ENCODE results near the gene GPR158. TPM values are rescaled to one million over a fixed set of nuclear protein-coding genes. Genes with fewer than 3 reads are reported as not detected.
A peak's percentile ranks its signal among the peaks of the same experiment; 100 is the strongest.

The GPR158 gene
- total and polyA plus RNA-seq, 4 experiments from 2014 or later: not detected

GRCh38 chr10:25177093-25177753 lies 2.4 kb downstream of the GPR158 start:
- Histone ChIP-seq H3K9me3 (ENCODE audit: control insufficient read depth in 1 of 2, low read length in 2 of 2) (no peaks in the 10 kb centered on the region), H3K4me1 (ENCODE audit: insufficient read depth, low read length) (no peaks in the 10 kb centered on the region), H3K4me3 (ENCODE audit: low read length in 2 of 2) (no peak overlapping the region), H3K36me3 (ENCODE audit: insufficient read depth, low read length) (no peaks in the 10 kb centered on the region), H3K27ac (ENCODE audit: low read depth, low read length) (no peak overlapping the region), H3K27me3 (ENCODE audit: insufficient read depth, low read length) (peaks cover 13% of the 10 kb centered on the region)
- H3K4me1 Mint-ChIP-seq: peaks cover 0 to 18% (median 2%) of the 10 kb centered on the region in 4 donors
- H3K27ac Mint-ChIP-seq: no peak overlapping the region
- ChIA-PET POLR2A (ENCODE audit: partially characterized antibody) (no interaction called here), CTCF (ENCODE audit: partially characterized antibody) (no interaction called here)
- no peak for DNase-seq
- intact Hi-C loops (cut with micrococcal nuclease): no loop called here
- H3K4me3 Mint-ChIP-seq: peak overlapping the region in 3 of 8 donors; percentile 13 to 41 (median 35)
- peaks cover 24 to 34% of the 10 kb centered on the region in 2 donors for H3K27me3 Mint-ChIP-seq
- no peaks in the 10 kb centered on the region for H3K36me3 Mint-ChIP-seq
- H3K9me3 Mint-ChIP-seq: peaks cover 0 to 8% (median 5%) of the 10 kb centered on the region in 8 donors

- peaks cover 0 to 8% (median 5%) of the 10 kb centered on the region in 8 donors for H3K9me3 Mint-ChIP-seq
- H3K27ac Mint-ChIP-seq: no peak overlapping the region
- H3K4me1 ChIP-seq (ENCODE audit: insufficient read depth, low read length): no peaks in the 10 kb centered on the region
- H3K36me3 Mint-ChIP-seq: no peaks in the 10 kb centered on the region
- no peak overlapping the region for H3K4me3 Mint-ChIP-seq
- peaks cover 22 to 31% of the 10 kb centered on the region in 2 donors for H3K27me3 Mint-ChIP-seq
- H3K4me1 Mint-ChIP-seq: peaks cover 0 to 18% (median 2%) of the 10 kb centered on the region in 4 donors
- H3K27ac ChIP-seq (ENCODE audit: low read depth, low read length): no peak overlapping the region
- peaks cover 13% of the 10 kb centered on the region for H3K27me3 ChIP-seq (ENCODE audit: insufficient read depth, low read length)
- DNase-seq: no peak
- CTCF ChIA-PET (ENCODE audit: partially characterized antibody): no interaction called here
- no peaks in the 10 kb centered on the region for H3K9me3 ChIP-seq (ENCODE audit: control insufficient read depth in 1 of 2, low read length in 2 of 2)
- H3K36me3 ChIP-seq (ENCODE audit: insufficient read depth, low read length): no peaks in the 10 kb centered on the region
- POLR2A ChIA-PET (ENCODE audit: partially characterized antibody): no interaction called here
- H3K4me3 ChIP-seq (ENCODE audit: low read length in 2 of 2): no peak overlapping the region
- intact Hi-C loops (cut with micrococcal nuclease): no loop called here
Measured at GRCh38 chr10:25177754-25178135, 2.9 kb downstream of the GPR158 start.

- Mint-ChIP-seq H3K36me3 (no peaks in the 10 kb centered on the region), H3K27me3 (peaks cover 19 to 28% of the 10 kb centered on the region in 2 donors), H3K4me3 (no peak overlapping the region), H3K27ac (no peak overlapping the region), H3K4me1 (peaks cover 0 to 18% (median 2%) of the 10 kb centered on the region in 4 donors), H3K9me3 (peaks cover 0 to 8% (median 5%) of the 10 kb centered on the region in 8 donors)
- no peak overlapping the region for H3K27ac ChIP-seq (ENCODE audit: low read depth, low read length)
- peaks cover 12% of the 10 kb centered on the region for H3K27me3 ChIP-seq (ENCODE audit: insufficient read depth, low read length)
- H3K36me3 ChIP-seq (ENCODE audit: insufficient read depth, low read length): no peaks in the 10 kb centered on the region
- H3K9me3 ChIP-seq (ENCODE audit: control insufficient read depth in 1 of 2, low read length in 2 of 2): no peaks in the 10 kb centered on the region
- POLR2A ChIA-PET (ENCODE audit: partially characterized antibody): no interaction called here
- no peak overlapping the region for H3K4me3 ChIP-seq (ENCODE audit: low read length in 2 of 2)
- no peaks in the 10 kb centered on the region for H3K4me1 ChIP-seq (ENCODE audit: insufficient read depth, low read length)
- DNase-seq: no peak
- CTCF ChIA-PET (ENCODE audit: partially characterized antibody): no interaction called here
- intact Hi-C loops (cut with micrococcal nuclease): no loop called here
Measured at GRCh38 chr10:25178411-25178810, 3.6 kb downstream of the GPR158 start.

- peaks cover 8 to 20% of the 10 kb centered on the region in 2 donors for H3K27me3 Mint-ChIP-seq
- intact Hi-C loops (cut with micrococcal nuclease): no loop called here
- no peaks in the 10 kb centered on the region for H3K36me3 Mint-ChIP-seq
- CTCF ChIA-PET (ENCODE audit: partially characterized antibody): no interaction called here
- Histone ChIP-seq H3K9me3 (ENCODE audit: control insufficient read depth in 1 of 2, low read length in 2 of 2) (no peaks in the 10 kb centered on the region), H3K36me3 (ENCODE audit: insufficient read depth, low read length) (no peaks in the 10 kb centered on the region), H3K4me3 (ENCODE audit: low read length in 2 of 2) (no peak overlapping the region), H3K4me1 (ENCODE audit: insufficient read depth, low read length) (no peaks in the 10 kb centered on the region), H3K27me3 (ENCODE audit: insufficient read depth, low read length) (peaks cover 5% of the 10 kb centered on the region), H3K27ac (ENCODE audit: low read depth, low read length) (no peak overlapping the region)
- H3K4me3 Mint-ChIP-seq: no peak overlapping the region
- no peak overlapping the region for H3K27ac Mint-ChIP-seq
- peaks cover 0 to 9% (median 0%) of the 10 kb centered on the region in 4 donors for H3K4me1 Mint-ChIP-seq
- POLR2A ChIA-PET (ENCODE audit: partially characterized antibody): no interaction called here
- peaks cover 0 to 2% (median 2%) of the 10 kb centered on the region in 8 donors for H3K9me3 Mint-ChIP-seq
- DNase-seq: no peak
Measured at GRCh38 chr10:25180801-25181200, 6.0 kb downstream of the GPR158 start.

GRCh38 chr10:25182636-25183035 lies 7.8 kb downstream of the GPR158 start:
- intact Hi-C loops (cut with micrococcal nuclease): no loop called here
- H3K36me3 ChIP-seq (ENCODE audit: insufficient read depth, low read length): no peaks in the 10 kb centered on the region
- peaks cover 2 to 10% of the 10 kb centered on the region in 2 donors for H3K27me3 Mint-ChIP-seq
- no peaks in the 10 kb centered on the region for H3K4me1 ChIP-seq (ENCODE audit: insufficient read depth, low read length)
- H3K4me3 Mint-ChIP-seq: no peak overlapping the region
- peaks cover 3% of the 10 kb centered on the region for H3K27me3 ChIP-seq (ENCODE audit: insufficient read depth, low read length)
- H3K9me3 Mint-ChIP-seq: peaks cover 0 to 8% (median 2%) of the 10 kb centered on the region in 8 donors
- no peaks in the 10 kb centered on the region for H3K4me1 Mint-ChIP-seq
- no peak overlapping the region for H3K27ac Mint-ChIP-seq
- H3K9me3 ChIP-seq (ENCODE audit: control insufficient read depth in 1 of 2, low read length in 2 of 2): no peaks in the 10 kb centered on the region
- no peak overlapping the region for H3K4me3 ChIP-seq (ENCODE audit: low read length in 2 of 2)
- DNase-seq: no peak
- no peak overlapping the region for H3K27ac ChIP-seq (ENCODE audit: low read depth, low read length)
- no peaks in the 10 kb centered on the region for H3K36me3 Mint-ChIP-seq
- CTCF ChIA-PET (ENCODE audit: partially characterized antibody): no interaction called here
- POLR2A ChIA-PET (ENCODE audit: partially characterized antibody): no interaction called here

GRCh38 chr10:25191162-25191895 lies 16.5 kb downstream of the GPR158 start:
- ChIA-PET POLR2A (ENCODE audit: partially characterized antibody) (no interaction called here), CTCF (ENCODE audit: partially characterized antibody) (no interaction called here)
- DNase-seq: no peak
- peak overlapping the region in 1 of 7 donors; percentile 28 for H3K27ac Mint-ChIP-seq
- Histone ChIP-seq H3K4me3 (ENCODE audit: low read length in 2 of 2) (no peak overlapping the region), H3K36me3 (ENCODE audit: insufficient read depth, low read length) (no peaks in the 10 kb centered on the region), H3K4me1 (ENCODE audit: insufficient read depth, low read length) (no peaks in the 10 kb centered on the region), H3K9me3 (ENCODE audit: control insufficient read depth in 1 of 2, low read length in 2 of 2) (no peaks in the 10 kb centered on the region), H3K27ac (ENCODE audit: low read depth, low read length) (no peak overlapping the region), H3K27me3 (ENCODE audit: insufficient read depth, low read length) (no peaks in the 10 kb centered on the region)
- peaks cover 0 to 4% of the 10 kb centered on the region in 2 donors for H3K27me3 Mint-ChIP-seq
- H3K4me3 Mint-ChIP-seq: no peak overlapping the region
- H3K36me3 Mint-ChIP-seq: no peaks in the 10 kb centered on the region
- H3K9me3 Mint-ChIP-seq: peaks cover 0 to 14% (median 1%) of the 10 kb centered on the region in 8 donors
- H3K4me1 Mint-ChIP-seq: no peaks in the 10 kb centered on the region
- intact Hi-C loops (cut with micrococcal nuclease): no loop called here

- H3K9me3 Mint-ChIP-seq: peaks cover 0 to 5% (median 0%) of the 10 kb centered on the region in 8 donors
- no peak overlapping the region for H3K4me3 Mint-ChIP-seq
- POLR2A ChIA-PET (ENCODE audit: partially characterized antibody): no interaction called here
- DNase-seq: no peak
- H3K27me3 Mint-ChIP-seq: peaks cover 0 to 2% of the 10 kb centered on the region in 2 donors
- Histone ChIP-seq H3K27me3 (ENCODE audit: insufficient read depth, low read length) (no peaks in the 10 kb centered on the region), H3K36me3 (ENCODE audit: insufficient read depth, low read length) (no peaks in the 10 kb centered on the region), H3K4me3 (ENCODE audit: low read length in 2 of 2) (no peak overlapping the region), H3K9me3 (ENCODE audit: control insufficient read depth in 1 of 2, low read length in 2 of 2) (no peaks in the 10 kb centered on the region), H3K4me1 (ENCODE audit: insufficient read depth, low read length) (no peaks in the 10 kb centered on the region), H3K27ac (ENCODE audit: low read depth, low read length) (no peak overlapping the region)
- H3K27ac Mint-ChIP-seq: no peak overlapping the region
- no peaks in the 10 kb centered on the region for H3K4me1 Mint-ChIP-seq
- CTCF ChIA-PET (ENCODE audit: partially characterized antibody): no interaction called here
- no peaks in the 10 kb centered on the region for H3K36me3 Mint-ChIP-seq
- intact Hi-C loops (cut with micrococcal nuclease): no loop called here
Measured at GRCh38 chr10:25198151-25198550, 23.4 kb downstream of the GPR158 start.

Data from CD4-positive, alpha-beta memory T cell (primary cell).